ENCODE data around the gene DNAJC4. TPM values are rescaled to one million over a fixed set of nuclear protein-coding genes. Genes with fewer than 3 reads are reported as not detected.

Gene DNAJC4
- polyA plus RNA-seq, 2 of the 4 experiments (the other 2 are of a cell fraction), result 9.8 to 16.2 TPM

DNA sequence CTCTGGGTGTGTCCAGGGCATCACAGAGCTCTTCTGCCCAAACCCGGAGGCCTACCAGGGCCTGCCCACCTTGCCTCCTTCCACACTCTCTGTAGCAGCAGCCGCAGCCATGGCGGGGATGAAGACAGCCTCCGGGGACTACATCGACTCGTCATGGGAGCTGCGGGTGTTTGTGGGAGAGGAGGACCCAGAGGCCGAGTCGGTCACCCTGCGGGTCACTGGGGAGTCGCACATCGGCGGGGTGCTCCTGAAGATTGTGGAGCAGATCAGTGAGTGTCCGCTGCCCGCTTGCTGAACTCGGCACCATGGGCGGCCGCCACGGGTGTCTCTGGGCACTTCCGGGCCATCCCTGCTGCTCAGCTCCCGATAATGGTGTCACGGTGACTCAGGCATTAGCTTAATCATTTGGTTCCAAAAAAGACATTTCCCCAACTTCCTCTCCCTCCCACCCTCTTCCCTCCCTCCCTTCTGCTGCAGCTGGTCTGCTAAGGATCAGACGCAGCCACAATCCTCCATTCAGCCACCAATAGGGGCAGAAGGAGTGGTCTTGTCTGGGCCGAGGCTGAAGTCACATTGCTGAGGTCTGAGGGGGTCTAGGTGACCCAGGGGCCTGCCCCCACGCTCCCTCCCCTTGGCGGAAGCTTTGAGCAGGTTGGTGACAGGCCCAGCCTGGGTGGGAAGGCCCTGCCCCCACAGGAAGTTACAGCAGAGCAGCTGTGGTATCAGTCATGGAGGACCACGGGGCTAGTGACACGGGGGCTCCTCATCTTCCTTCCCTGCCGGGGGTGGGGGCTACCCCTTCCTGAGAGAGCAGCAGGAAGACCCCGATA lies 22.9 kb upstream of the DNAJC4 start:
- ChIA-PET POLR2A (no interaction called here), CTCF (interaction anchor here (1.1 to 20.3 kb wide), 7 partner anchors 13 to 95 kb away, joined by 3 to 254 read pairs (median 27); partner anchors contain the start of genes CATSPERZ, DNAJC4, NUDT22 and PLCB3)
- 87% methylated on average over 24 of the region's 30 CpGs for WGBS (ENCODE audit: missing lambda C conversion rate)
- no peak for ATAC-seq
- Histone ChIP-seq H3K4me2 (no peak overlapping the region), H3K4me3 (no peak overlapping the region), H3K27ac (peak overlapping the region in 1 of 2 experiments; percentile 34; a peak in 1 of 6 replicates), H3K4me1 (peaks cover 9% of the 10 kb centered on the region; the same call in 1 of the 3 replicates), H3K9me3 (no peaks in the 10 kb centered on the region)
- FAIRE-seq, result no peak
- TF ChIP-seq MYC (IDR thresholded peaks at IDR 0.05; ENCODE audit: borderline replicate concordance, low read length) (no peak), RNF2 (IDR thresholded peaks at IDR 0.05; ENCODE audit: borderline replicate concordance, low read depth) (no peak), SREBF2 (IDR thresholded peaks at IDR 0.05) (no peak), SMC3 (IDR thresholded peaks at IDR 0.05) (no peak), GATA3 (IDR thresholded peaks at IDR 0.05; ENCODE audit: borderline replicate concordance) (no peak), TP53 (CRISPR knock-in tag; IDR thresholded peaks at IDR 0.05) (no peak), HDAC2 (IDR thresholded peaks at IDR 0.05) (no peak), FOXS1 (CRISPR knock-in tag; IDR thresholded peaks at IDR 0.05) (no peak), CHD4 (IDR thresholded peaks at IDR 0.05; ENCODE audit: borderline replicate concordance) (no peak), RFX5 (IDR thresholded peaks at IDR 0.05) (no peak), ZSCAN20 (CRISPR knock-in tag; IDR thresholded peaks at IDR 0.05) (no peak), RARB (CRISPR knock-in tag; IDR thresholded peaks at IDR 0.05) (no peak), CEBPB (IDR thresholded peaks at IDR 0.05) (no peak), CBX2 (IDR thresholded peaks at IDR 0.05; ENCODE audit: borderline replicate concordance, low read depth) (no peak), POLR2A (IDR thresholded peaks at IDR 0.05; ENCODE audit: low read length) (no peak), EHMT2 (IDR thresholded peaks at IDR 0.05; ENCODE audit: low read depth) (no peak), EP300 (IDR thresholded peaks at IDR 0.05) (no peak), ZC3H11A (IDR thresholded peaks at IDR 0.05) (no peak)
- TF ChIP-seq, protein P1, sequence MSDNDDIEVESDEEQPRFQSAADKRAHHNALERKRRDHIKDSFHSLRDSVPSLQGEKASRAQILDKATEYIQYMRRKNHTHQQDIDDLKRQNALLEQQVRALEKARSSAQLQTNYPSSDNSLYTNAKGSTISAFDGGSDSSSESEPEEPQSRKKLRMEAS (IDR thresholded peaks at IDR 0.05), result no peak
- no peak for DNase-seq (ENCODE audit: low read depth in 1 of 2, low spot score in 1 of 2)

DNA sequence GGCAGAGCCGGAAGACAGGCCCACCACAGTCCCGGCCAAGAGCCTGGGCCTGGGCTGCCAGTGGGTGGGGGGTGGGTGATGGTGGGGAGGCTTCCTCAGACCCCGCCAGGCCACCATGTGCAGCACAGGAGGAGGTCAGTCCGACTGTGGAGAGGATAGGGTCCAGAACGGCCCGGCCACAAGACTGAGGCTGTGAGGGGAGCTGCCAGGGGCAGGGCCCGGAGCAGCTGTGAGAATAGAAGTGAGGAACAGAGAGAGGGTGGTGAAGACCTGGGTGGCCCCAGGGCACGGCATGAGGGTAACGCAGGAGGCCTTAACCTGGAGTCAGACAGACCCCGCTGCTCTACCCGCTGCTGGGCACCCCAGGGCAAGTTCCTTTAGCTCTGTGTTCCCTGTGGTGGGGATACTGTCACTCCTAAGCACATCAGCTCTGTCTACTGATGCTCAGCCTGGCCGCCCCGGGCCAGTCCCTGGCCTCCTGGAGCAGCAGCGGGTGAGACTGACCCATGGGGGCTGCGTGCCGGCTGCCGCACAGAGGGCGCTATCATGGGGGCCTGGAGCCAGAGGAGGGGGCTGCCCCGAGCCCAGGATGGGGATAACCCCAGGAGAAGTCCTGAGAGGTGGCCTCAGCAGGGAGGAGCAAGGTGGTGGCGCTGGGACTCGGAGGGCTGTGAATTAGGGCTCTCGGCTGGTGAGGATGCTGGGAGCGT lies 22.1 kb upstream of the DNAJC4 start:
- DNase-seq (ENCODE audit: low read depth in 1 of 2, low spot score in 1 of 2) (no peak), ATAC-seq (no peak), FAIRE-seq (no peak)
- H3K27ac ChIP-seq, result peak overlapping the region in 1 of 2 experiments; percentile 34; a peak in 1 of 6 replicates
- WGBS (ENCODE audit: missing lambda C conversion rate), result over 99% methylated on average over 12 of the region's 23 CpGs
- no peak overlapping the region for H3K4me3 ChIP-seq
- POLR2A ChIA-PET, result no interaction called here
- no peaks in the 10 kb centered on the region for H3K9me3 ChIP-seq
- peaks cover 9% of the 10 kb centered on the region; the same call in 1 of the 3 replicates for H3K4me1 ChIP-seq
- no peak overlapping the region for H3K4me2 ChIP-seq
- no peak for TF ChIP-seq ZC3H11A (IDR thresholded peaks at IDR 0.05)
- no peak for TF ChIP-seq EHF (CRISPR knock-in tag; IDR thresholded peaks at IDR 0.05)
- no peak for TF ChIP-seq MAZ (IDR thresholded peaks at IDR 0.05; ENCODE audit: borderline replicate concordance, low read depth, low read length)
- TF ChIP-seq CHD4 (IDR thresholded peaks at IDR 0.05; ENCODE audit: borderline replicate concordance), result no peak
- TF ChIP-seq EP300 (IDR thresholded peaks at IDR 0.05), result no peak
- TF ChIP-seq, protein P2, sequence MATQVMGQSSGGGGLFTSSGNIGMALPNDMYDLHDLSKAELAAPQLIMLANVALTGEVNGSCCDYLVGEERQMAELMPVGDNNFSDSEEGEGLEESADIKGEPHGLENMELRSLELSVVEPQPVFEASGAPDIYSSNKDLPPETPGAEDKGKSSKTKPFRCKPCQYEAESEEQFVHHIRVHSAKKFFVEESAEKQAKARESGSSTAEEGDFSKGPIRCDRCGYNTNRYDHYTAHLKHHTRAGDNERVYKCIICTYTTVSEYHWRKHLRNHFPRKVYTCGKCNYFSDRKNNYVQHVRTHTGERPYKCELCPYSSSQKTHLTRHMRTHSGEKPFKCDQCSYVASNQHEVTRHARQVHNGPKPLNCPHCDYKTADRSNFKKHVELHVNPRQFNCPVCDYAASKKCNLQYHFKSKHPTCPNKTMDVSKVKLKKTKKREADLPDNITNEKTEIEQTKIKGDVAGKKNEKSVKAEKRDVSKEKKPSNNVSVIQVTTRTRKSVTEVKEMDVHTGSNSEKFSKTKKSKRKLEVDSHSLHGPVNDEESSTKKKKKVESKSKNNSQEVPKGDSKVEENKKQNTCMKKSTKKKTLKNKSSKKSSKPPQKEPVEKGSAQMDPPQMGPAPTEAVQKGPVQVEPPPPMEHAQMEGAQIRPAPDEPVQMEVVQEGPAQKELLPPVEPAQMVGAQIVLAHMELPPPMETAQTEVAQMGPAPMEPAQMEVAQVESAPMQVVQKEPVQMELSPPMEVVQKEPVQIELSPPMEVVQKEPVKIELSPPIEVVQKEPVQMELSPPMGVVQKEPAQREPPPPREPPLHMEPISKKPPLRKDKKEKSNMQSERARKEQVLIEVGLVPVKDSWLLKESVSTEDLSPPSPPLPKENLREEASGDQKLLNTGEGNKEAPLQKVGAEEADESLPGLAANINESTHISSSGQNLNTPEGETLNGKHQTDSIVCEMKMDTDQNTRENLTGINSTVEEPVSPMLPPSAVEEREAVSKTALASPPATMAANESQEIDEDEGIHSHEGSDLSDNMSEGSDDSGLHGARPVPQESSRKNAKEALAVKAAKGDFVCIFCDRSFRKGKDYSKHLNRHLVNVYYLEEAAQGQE (IDR thresholded peaks at IDR 0.05), result no peak
- no peak; a peak in 1 of 5 replicates for TF ChIP-seq JUN (IDR thresholded peaks at IDR 0.05)
- CTCF ChIA-PET, result interaction anchor here (1.4 to 20.3 kb wide), 5 partner anchors 12 to 94 kb away, joined by 3 to 254 read pairs (median 29); partner anchors contain the start of genes CATSPERZ, DNAJC4, NUDT22 and PLCB3

Data from A549 (cell line).